Hepatocyte (in vitro differentiated cells): ENCODE measurements around the gene TFF1. TPM values are rescaled to one million over a fixed set of nuclear protein-coding genes. Genes with fewer than 3 reads are reported as not detected.
A peak's percentile ranks its signal among the peaks of the same experiment; 100 is the strongest.

Experiments
- DNase-seq: peaks from one replicate; pipeline ENCODE4 v3.0.0-alpha.2; 2016; ENCODE audit warnings: low spot score
- H2AFZ ChIP-seq: fragments of 200-600 bp; sonication (generic); 2 replicates; pipeline ENCODE4 v1.6.0; 2016; ENCODE audit warnings: antibody characterized with exemption, mild to moderate bottlenecking
- H3K27ac ChIP-seq: fragments of 200-600 bp; sonication (generic); 2 replicates; pipeline ENCODE4 v1.5.1; 2016; ENCODE audit warnings: mild to moderate bottlenecking
- H3K27me3 ChIP-seq: fragments of 200-600 bp; sonication (generic); 2 replicates; pipeline ENCODE4 v1.6.1; 2016
- H3K36me3 ChIP-seq: fragments of 200-600 bp; sonication (generic); replicated peaks from 2 replicates; pipeline ENCODE4 v1.5.1; 2016; ENCODE audit warnings: low read depth; ENCODE audit not compliant: insufficient read depth
- H3K4me1 ChIP-seq: fragments of 200-600 bp; sonication (generic); 2 replicates; pipeline ENCODE4 v1.5.1; 2016; ENCODE audit warnings: mild to moderate bottlenecking, moderate library complexity; ENCODE audit not compliant: insufficient read depth
- H3K4me2 ChIP-seq: fragments of 200-600 bp; sonication (generic); 2 replicates; pipeline ENCODE4 v1.6.0; 2016
- H3K4me3 ChIP-seq: fragments of 200-600 bp; sonication (generic); 2 replicates; pipeline ENCODE4 v1.5.1; 2016; ENCODE audit warnings: mild to moderate bottlenecking
- H3K79me2 ChIP-seq: fragments of 200-600 bp; sonication (generic); 2 replicates; pipeline ENCODE4 v1.6.0; 2017; ENCODE audit warnings: mild to moderate bottlenecking
- H3K9me2 ChIP-seq: fragments of 200-600 bp; sonication (generic); replicated peaks from 2 replicates; pipeline ENCODE4 v1.6.0; 2017; ENCODE audit warnings: mild to moderate bottlenecking; ENCODE audit not compliant: insufficient read depth
- H3K9me3 ChIP-seq: fragments of 200-600 bp; sonication (generic); 2 replicates; pipeline ENCODE4 v1.5.1; 2016; ENCODE audit warnings: low read depth, mild to moderate bottlenecking
- H4K20me1 ChIP-seq: fragments of 200-600 bp; sonication (generic); 2 replicates; pipeline ENCODE4 v1.6.0; 2016; ENCODE audit warnings: mild to moderate bottlenecking; ENCODE audit not compliant: insufficient read depth, poor library complexity, severe bottlenecking
- CTCF ChIP-seq: fragments of 200-600 bp; sonication (generic); IDR thresholded peaks from 2 replicates; pipeline ENCODE4 v1.5.1; 2016; ENCODE audit warnings: antibody characterized with exemption, mild to moderate bottlenecking; ENCODE audit not compliant: poor library complexity
- EZH2 ChIP-seq: fragments of 200-600 bp; sonication (generic); IDR thresholded peaks from 2 replicates; pipeline ENCODE4 v1.6.1; 2016; ENCODE audit warnings: antibody characterized with exemption, mild to moderate bottlenecking, borderline replicate concordance
- EZH2phosphoT487 ChIP-seq: fragments of 200-600 bp; sonication (generic); IDR thresholded peaks from one replicate; pipeline ENCODE4 v1.6.1; 2018; ENCODE audit warnings: antibody characterized with exemption, mild to moderate bottlenecking, low read depth, moderate library complexity; ENCODE audit not compliant: unreplicated experiment, severe bottlenecking
- WGBS: methylation state at CpG from one replicate; pipeline ENCODE4 v1.1.6; 2016; ENCODE audit warnings: low lambda C conversion rate; ENCODE audit errors: missing lambda C conversion rate; 5-methylcytosine and 5-hydroxymethylcytosine counted together
- polyA plus RNA-seq: library from polyadenylated mRNA; unstranded; fragments of >200 nt; fragmentation: Nextera tagmentation; extraction: Ambion mirVana; gene quantifications from 2 replicates; pipeline ENCODE4 v1.2.1, GENCODE V29; 2016
- total RNA-seq: library from RNA; depleted of rRNA; stranded (reverse); fragments of >200 nt; gene quantifications from 2 replicates; pipeline ENCODE4 v1.2.3, GENCODE V29; 2014

TFF1 gene
- total and polyA plus RNA-seq, 2 experiments from 2014 or later: 57.4 to 140 TPM

DNA sequence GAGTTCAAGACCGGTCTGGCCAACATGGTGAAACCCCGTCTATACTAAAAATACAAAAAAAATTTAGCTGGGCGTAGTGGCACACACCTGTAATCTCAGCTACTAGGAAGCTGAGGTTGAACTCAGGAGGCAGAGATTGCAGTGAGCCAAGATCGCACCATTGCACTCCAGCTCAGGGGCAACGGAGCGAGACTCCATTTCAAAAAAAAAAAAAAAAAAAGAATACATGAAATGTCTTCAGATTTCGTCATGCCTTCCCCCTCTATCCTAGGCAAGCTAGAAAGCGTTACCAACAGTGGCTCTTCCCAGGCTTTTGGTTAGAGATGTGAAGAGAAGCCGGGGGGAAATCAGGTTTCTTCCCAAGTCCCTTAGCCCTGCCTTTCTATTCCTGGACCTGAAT is 3.6 kb downstream of the TFF1 start:
- no peaks in the 10 kb centered on the region for H3K9me2 ChIP-seq
- no peak for TF ChIP-seq EZH2phosphoT487
- no peaks in the 10 kb centered on the region for H3K9me3 ChIP-seq
- H3K4me2 ChIP-seq: no peak overlapping the region
- no peaks in the 10 kb centered on the region for H3K79me2 ChIP-seq
- no peak overlapping the region for H3K4me3 ChIP-seq
- H2AFZ ChIP-seq: no peak overlapping the region
- H3K27ac ChIP-seq: peak overlapping the region; percentile 23
- H3K27me3 ChIP-seq: no peaks in the 10 kb centered on the region
- peaks cover 14% of the 10 kb centered on the region for H3K4me1 ChIP-seq
- no peak for DNase-seq
- no peaks in the 10 kb centered on the region for H4K20me1 ChIP-seq
- no peaks in the 10 kb centered on the region for H3K36me3 ChIP-seq
- WGBS: 87% methylated on average over 9 of the region's 9 CpGs

DNA sequence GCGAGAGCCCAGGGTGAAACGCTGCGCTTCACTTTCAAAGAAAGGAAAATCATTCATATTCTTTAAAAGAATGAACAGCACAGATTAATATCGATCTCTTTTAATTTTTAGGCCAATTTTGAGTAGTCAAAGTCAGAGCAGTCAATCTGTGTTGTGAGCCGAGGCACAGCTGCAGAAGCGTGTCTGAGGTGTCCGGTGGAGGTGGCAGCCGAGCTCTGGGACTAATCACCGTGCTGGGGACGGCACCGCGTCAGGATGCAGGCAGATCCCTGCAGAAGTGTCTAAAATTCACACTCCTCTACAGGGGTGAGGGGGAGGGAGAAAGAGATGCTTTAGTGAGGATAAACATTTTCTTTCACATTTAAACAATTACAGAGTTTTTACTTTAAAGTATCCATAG is 4.1 kb downstream of the TFF1 start:
- H4K20me1 ChIP-seq: no peaks in the 10 kb centered on the region
- H3K9me3 ChIP-seq: no peaks in the 10 kb centered on the region
- H3K36me3 ChIP-seq: no peaks in the 10 kb centered on the region
- DNase-seq: no peak
- H3K27ac ChIP-seq: no peak overlapping the region
- no peaks in the 10 kb centered on the region for H3K79me2 ChIP-seq
- peaks cover 9% of the 10 kb centered on the region for H3K4me1 ChIP-seq
- no peak overlapping the region for H3K4me2 ChIP-seq
- H2AFZ ChIP-seq: no peak overlapping the region
- TF ChIP-seq EZH2phosphoT487: no peak
- no peak for TF ChIP-seq CTCF
- no peak for TF ChIP-seq EZH2
- H3K9me2 ChIP-seq: no peaks in the 10 kb centered on the region
- WGBS: 90% methylated on average over 12 of the region's 12 CpGs
- no peaks in the 10 kb centered on the region for H3K27me3 ChIP-seq
- H3K4me3 ChIP-seq: no peak overlapping the region

DNA sequence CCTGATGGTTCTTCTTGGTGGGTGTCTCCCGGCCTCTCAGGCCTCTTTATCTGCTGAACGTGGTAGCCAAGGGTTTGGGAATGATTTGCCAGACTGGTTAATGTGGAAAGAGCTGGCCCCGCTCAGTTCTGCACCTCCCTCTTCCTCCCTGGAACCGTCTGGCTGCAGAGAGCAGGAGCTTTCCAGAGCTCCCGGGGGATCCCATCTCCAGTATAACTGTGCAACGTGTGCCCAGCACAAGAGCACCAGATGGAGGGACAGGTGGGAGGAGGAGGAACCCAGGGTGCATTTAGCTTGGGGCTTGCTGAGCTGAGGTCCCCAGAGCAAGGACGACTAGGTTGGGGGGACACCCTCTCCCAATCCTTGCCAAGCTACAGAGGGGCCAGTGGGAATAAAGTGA is 5.0 kb downstream of the TFF1 start:
- 66% methylated on average over 7 of the region's 7 CpGs for WGBS
- Histone ChIP-seq H3K4me2 (no peak overlapping the region), H3K79me2 (no peaks in the 10 kb centered on the region), H3K4me3 (no peak overlapping the region), H3K4me1 (peaks cover 4% of the 10 kb centered on the region), H3K27ac (no peak overlapping the region), H3K36me3 (no peaks in the 10 kb centered on the region), H2AFZ (no peak overlapping the region), H4K20me1 (no peaks in the 10 kb centered on the region), H3K27me3 (no peaks in the 10 kb centered on the region), H3K9me2 (no peaks in the 10 kb centered on the region), H3K9me3 (no peaks in the 10 kb centered on the region)
- TF ChIP-seq CTCF (no peak), EZH2phosphoT487 (no peak), EZH2 (no peak)
- DNase-seq: no peak

GRCh38 chr21:42360317-42360716 is 6.0 kb downstream of the TFF1 start:
- Histone ChIP-seq H3K4me3 (no peak overlapping the region), H3K27ac (no peak overlapping the region), H3K27me3 (no peaks in the 10 kb centered on the region), H3K36me3 (no peaks in the 10 kb centered on the region), H3K4me1 (no peaks in the 10 kb centered on the region), H2AFZ (no peak overlapping the region), H3K4me2 (no peak overlapping the region), H3K9me3 (no peaks in the 10 kb centered on the region), H3K79me2 (no peaks in the 10 kb centered on the region), H4K20me1 (no peaks in the 10 kb centered on the region), H3K9me2 (no peaks in the 10 kb centered on the region)
- TF ChIP-seq EZH2phosphoT487: no peak
- 70% methylated on average over 2 of the region's 2 CpGs for WGBS
- DNase-seq: no peak

DNA sequence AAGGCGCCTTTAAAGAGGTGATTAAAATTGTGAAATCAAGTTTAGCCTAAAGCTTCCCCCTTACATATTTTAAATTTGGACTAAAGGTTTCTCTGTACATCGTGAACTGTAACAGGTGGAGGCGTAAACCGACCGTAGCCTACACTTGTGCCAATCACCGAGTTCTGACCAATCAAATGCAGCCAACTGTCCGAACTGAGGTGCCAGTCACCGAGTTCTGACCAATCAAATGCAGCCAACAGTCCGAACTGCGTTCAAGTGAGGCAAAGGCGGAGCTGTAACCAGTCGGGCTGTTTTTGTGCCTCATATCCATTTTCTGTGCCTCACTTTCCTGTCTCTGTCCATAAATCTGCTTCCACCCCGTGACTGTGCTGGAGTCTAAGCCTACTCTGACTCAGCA is 7.4 kb downstream of the TFF1 start:
- Histone ChIP-seq H3K4me1 (no peaks in the 10 kb centered on the region), H4K20me1 (no peaks in the 10 kb centered on the region), H3K79me2 (no peaks in the 10 kb centered on the region), H3K36me3 (no peaks in the 10 kb centered on the region), H3K4me2 (no peak overlapping the region), H3K9me3 (no peaks in the 10 kb centered on the region), H3K27ac (no peak overlapping the region), H3K9me2 (no peaks in the 10 kb centered on the region), H3K27me3 (no peaks in the 10 kb centered on the region), H3K4me3 (no peak overlapping the region), H2AFZ (no peak overlapping the region)
- no peak for DNase-seq
- 85% methylated on average over 13 of the region's 13 CpGs for WGBS
- TF ChIP-seq CTCF (no peak), EZH2phosphoT487 (no peak), EZH2 (no peak)
